Peyer's patch (tissue), 4 donors: ENCODE results near the gene HYAL1. TPM values are rescaled to one million over a fixed set of nuclear protein-coding genes. Genes with fewer than 3 reads are reported as not detected.

Source experiments
- DNase-seq, 3 donors: peaks; one replicate each; pipeline ENCODE4 v3.0.0-alpha.2; 2017 to 2019
- H3K27ac ChIP-seq, 4 donors: fragments of 200-600 bp; sonication (generic); one replicate each; pipeline ENCODE4 v1.5.1; 2016 to 2019
- H3K27me3 ChIP-seq, 2 donors: fragments of 200-600 bp; sonication (generic); one replicate each; pipeline ENCODE4 v1.5.1; 2019
- H3K36me3 ChIP-seq, 3 donors: fragments of 200-600 bp; sonication (generic); one replicate each; pipeline ENCODE4 v1.5.1; 2016 to 2019
- H3K4me1 ChIP-seq, 4 donors: fragments of 200-600 bp; sonication (generic); one replicate each; pipeline ENCODE4 v1.5.1; 2016 to 2019
- H3K4me3 ChIP-seq, 4 donors: fragments of 200-600 bp; sonication (generic); 1 replicate in 3 of 4; 2 replicates in 1 of 4; pipeline ENCODE4 v1.5.1; 2016 to 2019; ENCODE audit warnings: mild to moderate bottlenecking in 1 of 4
- H3K9me3 ChIP-seq, 4 donors: fragments of 200-600 bp; sonication (generic); one replicate each; pipeline ENCODE4 v1.5.1; 2016 to 2019; ENCODE audit warnings: mild to moderate bottlenecking in 1 of 4
- POLR2A ChIP-seq, 2 donors: fragments of 450-650 bp; IDR thresholded peaks; one replicate each; pipeline ENCODE4 v1.5.1; 2017; ENCODE audit warnings: antibody characterized with exemption in 2 of 2, mild to moderate bottlenecking in 2 of 2, moderate library complexity in 2 of 2
- total RNA-seq, 4 donors: library from RNA; depleted of rRNA; stranded (reverse); fragments of >200 nt; gene quantifications; one replicate each; pipeline ENCODE4 v1.1.0, GENCODE V29; 2016
- TF ChIP-seq, protein P1 (sequence below), 6 experiments: fragments of 450-650 bp in 4 of 6; fragments of 200-600 bp in 2 of 6; sonication (generic) in 1 of 6; IDR thresholded peaks; one replicate each; pipeline ENCODE4 v1.5.1; 2017 to 2019; ENCODE audit warnings: antibody characterized with exemption in 6 of 6, mild to moderate bottlenecking in 3 of 6, moderate library complexity in 1 of 6

Gene HYAL1
- total RNA-seq, 4 donors from 2014 or later, result 1.2 to 5.1 (median 4.6) TPM

DNA sequence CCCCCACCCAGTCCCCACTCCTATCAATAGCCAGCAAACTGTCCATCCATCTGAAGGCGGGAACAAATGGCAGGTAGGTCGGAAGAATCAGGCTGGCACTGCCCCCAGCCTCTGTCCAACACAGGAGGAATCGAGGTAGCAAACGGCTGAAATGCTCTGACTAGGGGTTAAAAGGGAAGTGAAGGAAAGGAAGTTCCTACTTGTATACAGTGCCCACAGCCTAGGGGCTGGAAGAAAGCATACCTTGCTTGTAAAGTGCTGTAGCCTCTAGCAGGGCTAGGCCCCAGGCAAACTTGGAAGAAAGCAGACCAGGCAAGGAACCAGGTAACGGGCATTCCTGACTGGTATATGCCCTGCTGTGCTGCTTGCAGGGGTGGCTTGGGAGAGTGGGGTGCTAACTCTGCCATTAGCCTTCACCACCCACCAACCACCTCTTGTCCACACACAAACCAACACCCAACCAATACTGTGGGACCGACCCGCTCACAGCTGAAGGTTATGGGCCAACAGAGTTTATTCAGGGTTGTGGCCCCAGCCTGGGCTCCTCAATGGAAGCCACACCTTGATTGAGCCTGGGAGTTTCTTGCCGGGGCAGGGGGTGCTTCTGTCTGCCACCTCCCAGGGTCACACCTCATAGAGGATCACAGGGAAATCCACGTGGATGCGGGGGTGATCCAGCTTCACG, 22.3 kb upstream of the HYAL1 start:
- Histone ChIP-seq H3K36me3 (peaks cover 0 to 26% (median 0%) of the 10 kb centered on the region in 3 donors), H3K9me3 (no peaks in the 10 kb centered on the region), H3K4me3 (no peak overlapping the region), H3K27me3 (no peaks in the 10 kb centered on the region), H3K4me1 (peaks cover 4 to 37% (median 18%) of the 10 kb centered on the region in 4 donors), H3K27ac (peak overlapping the region in 1 of 4 donors; percentile 91)
- DNase-seq, result no peak
- TF ChIP-seq, protein P1, sequence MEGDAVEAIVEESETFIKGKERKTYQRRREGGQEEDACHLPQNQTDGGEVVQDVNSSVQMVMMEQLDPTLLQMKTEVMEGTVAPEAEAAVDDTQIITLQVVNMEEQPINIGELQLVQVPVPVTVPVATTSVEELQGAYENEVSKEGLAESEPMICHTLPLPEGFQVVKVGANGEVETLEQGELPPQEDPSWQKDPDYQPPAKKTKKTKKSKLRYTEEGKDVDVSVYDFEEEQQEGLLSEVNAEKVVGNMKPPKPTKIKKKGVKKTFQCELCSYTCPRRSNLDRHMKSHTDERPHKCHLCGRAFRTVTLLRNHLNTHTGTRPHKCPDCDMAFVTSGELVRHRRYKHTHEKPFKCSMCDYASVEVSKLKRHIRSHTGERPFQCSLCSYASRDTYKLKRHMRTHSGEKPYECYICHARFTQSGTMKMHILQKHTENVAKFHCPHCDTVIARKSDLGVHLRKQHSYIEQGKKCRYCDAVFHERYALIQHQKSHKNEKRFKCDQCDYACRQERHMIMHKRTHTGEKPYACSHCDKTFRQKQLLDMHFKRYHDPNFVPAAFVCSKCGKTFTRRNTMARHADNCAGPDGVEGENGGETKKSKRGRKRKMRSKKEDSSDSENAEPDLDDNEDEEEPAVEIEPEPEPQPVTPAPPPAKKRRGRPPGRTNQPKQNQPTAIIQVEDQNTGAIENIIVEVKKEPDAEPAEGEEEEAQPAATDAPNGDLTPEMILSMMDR (IDR thresholded peaks at IDR 0.05), result no peak
- TF ChIP-seq POLR2A (IDR thresholded peaks at IDR 0.05), result no peak

GRCh38 chr3:50325113-50325480, 21.7 kb upstream of the HYAL1 start:
- Histone ChIP-seq H3K36me3 (peaks cover 0 to 20% (median 0%) of the 10 kb centered on the region in 3 donors), H3K4me3 (no peak overlapping the region), H3K27me3 (no peaks in the 10 kb centered on the region), H3K27ac (peak overlapping the region in 1 of 4 donors; percentile 91), H3K9me3 (no peaks in the 10 kb centered on the region), H3K4me1 (peaks cover 4 to 41% (median 23%) of the 10 kb centered on the region in 4 donors)
- TF ChIP-seq POLR2A (IDR thresholded peaks at IDR 0.05), result no peak
- TF ChIP-seq, protein P1 (IDR thresholded peaks at IDR 0.05), result no peak
- no peak for DNase-seq

GRCh38 chr3:50324351-50325112, 21.2 kb upstream of the HYAL1 start:
- TF ChIP-seq, protein P1 (IDR thresholded peaks at IDR 0.05), result peak; percentile 52 to 89 (median 82)
- no peak for TF ChIP-seq POLR2A (IDR thresholded peaks at IDR 0.05)
- Histone ChIP-seq H3K4me1 (peaks cover 4 to 47% (median 24%) of the 10 kb centered on the region in 4 donors), H3K36me3 (peaks cover 0 to 14% (median 0%) of the 10 kb centered on the region in 3 donors), H3K4me3 (no peak overlapping the region), H3K9me3 (no peaks in the 10 kb centered on the region), H3K27ac (peak overlapping the region; percentile 1 to 91 (median 50)), H3K27me3 (no peaks in the 10 kb centered on the region)
- peak; percentile 68 to 85 (median 79) for DNase-seq

DNA sequence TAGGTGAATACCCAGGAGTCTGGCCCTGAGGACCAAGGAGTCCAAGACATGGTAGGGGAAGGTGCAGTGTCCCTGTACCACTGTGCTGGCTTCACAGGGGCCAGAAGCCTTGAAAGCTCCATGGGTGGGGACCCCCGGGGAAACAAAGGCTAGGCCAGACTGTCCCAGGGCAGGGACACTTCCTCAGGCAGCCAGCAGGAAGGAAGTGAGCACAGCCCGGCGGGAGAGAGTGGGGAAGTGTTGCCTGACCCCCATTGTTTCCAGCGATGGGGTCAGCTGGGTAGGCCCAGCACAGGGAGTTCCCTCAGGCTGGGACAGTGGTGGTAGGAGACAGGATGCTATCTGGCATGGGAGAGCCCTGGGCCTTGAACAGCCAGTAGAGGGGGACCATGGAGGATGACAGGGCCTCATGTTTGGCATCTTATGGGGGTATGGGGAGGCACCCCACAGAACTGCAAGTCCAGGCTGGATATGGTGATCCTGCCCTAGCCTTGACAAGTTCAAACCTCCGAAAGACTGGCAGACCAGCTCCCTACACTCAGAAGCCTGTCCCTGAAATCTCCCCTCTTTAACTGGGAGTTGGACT, 20.3 kb upstream of the HYAL1 start:
- Histone ChIP-seq H3K4me3 (no peak overlapping the region), H3K27me3 (no peaks in the 10 kb centered on the region), H3K36me3 (peaks cover 0 to 16% (median 0%) of the 10 kb centered on the region in 3 donors), H3K9me3 (no peaks in the 10 kb centered on the region), H3K27ac (peak overlapping the region; percentile 52 to 95 (median 90)), H3K4me1 (peaks cover 4 to 50% (median 23%) of the 10 kb centered on the region in 4 donors)
- no peak for TF ChIP-seq POLR2A (IDR thresholded peaks at IDR 0.05)
- TF ChIP-seq, protein P1 (IDR thresholded peaks at IDR 0.05), result peak in 1 of 6 experiments; percentile 8
- peak in 1 of 3 donors; percentile 51 for DNase-seq

- Histone ChIP-seq H3K36me3 (peaks cover 0 to 22% (median 0%) of the 10 kb centered on the region in 3 donors), H3K9me3 (no peaks in the 10 kb centered on the region), H3K27me3 (no peaks in the 10 kb centered on the region), H3K4me1 (peaks cover 4 to 52% (median 18%) of the 10 kb centered on the region in 4 donors), H3K27ac (peak overlapping the region; percentile 88 to 95 (median 90)), H3K4me3 (no peak overlapping the region)
- TF ChIP-seq POLR2A (IDR thresholded peaks at IDR 0.05), result no peak
- TF ChIP-seq, protein P1 (IDR thresholded peaks at IDR 0.05), result no peak
- no peak for DNase-seq
Measured at GRCh38 chr3:50323092-50323600, 19.8 kb upstream of the HYAL1 start.
